Right ventricle myocardium superior (tissue), 1 donor: Measurements from ENCODE around the gene TBC1D3I. TPM values are rescaled to one million over a fixed set of nuclear protein-coding genes. Genes with fewer than 3 reads are reported as not detected.
"Not testable (repeated sequence)": the region's sequence is repeated elsewhere in the genome, so short reads cannot be mapped to it uniquely, and the experiment has no call there.

ENCODE experiments used
- ATAC-seq: fragments of 200-7000 bp; cut with Tn5 transposase; one replicate; pipeline ENCODE4 v1.9.1; 2020; ENCODE audit warnings: mild to moderate bottlenecking; ENCODE audit not compliant: poor library complexity
- DNase-seq: peaks from one replicate; pipeline ENCODE4 v3.0.0-alpha.2; 2020
- intact Hi-C: fragments of 100-400 bp; cut with DNase I; formaldehyde crosslinking; loops from one replicate; pipeline ENCODE4 v1.11.2; 2022
- long read RNA-seq: library from polyadenylated mRNA; unstranded; transcript quantifications from one replicate; pipeline ENCODE4 v2.0.0, GENCODE V29; 2021
- total RNA-seq: library from RNA; stranded (reverse); fragmentation: NEBNext Ultra II Directional; extraction: Animal tissue kit (Norgen Biotek cat#: 25700); gene quantifications from one replicate; pipeline ENCODE4 v1.2.1, GENCODE V29; 2021
- donor health status: DM: no; HTN: yes; CAD: no; lungs with severe emphysema.

TBC1D3I gene
- 0.30 TPM for total RNA-seq
- long read RNA-seq: 0 reads

DNA sequence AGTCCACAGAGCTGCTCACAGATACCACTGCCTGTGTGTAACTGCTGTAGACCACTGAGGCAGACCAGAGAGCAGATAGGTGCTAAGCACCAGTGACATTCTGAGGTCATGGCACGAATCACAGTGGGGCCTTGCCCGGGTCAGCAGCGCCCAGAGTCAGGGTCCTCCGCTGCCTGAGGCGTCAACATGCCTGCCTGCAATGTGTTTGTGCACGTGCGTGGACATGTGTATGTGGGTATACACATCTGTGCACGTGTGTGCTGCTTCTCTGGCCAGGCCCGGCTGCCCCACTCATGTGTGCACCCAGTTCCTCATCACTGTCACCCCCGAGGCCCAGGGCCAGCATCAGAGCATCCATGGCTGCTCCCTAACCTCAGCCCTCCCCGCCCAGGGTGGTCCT is at the start of gene TBC1D3I:
TSS of gene TBC1D3I (minus strand) at position 101 of the 400 bp plus-strand sequence. CDS start 1,585 bp downstream, outside the sequence.
- ATAC-seq, DNase-seq, intact Hi-C loops: not testable (repeated sequence)

DNA sequence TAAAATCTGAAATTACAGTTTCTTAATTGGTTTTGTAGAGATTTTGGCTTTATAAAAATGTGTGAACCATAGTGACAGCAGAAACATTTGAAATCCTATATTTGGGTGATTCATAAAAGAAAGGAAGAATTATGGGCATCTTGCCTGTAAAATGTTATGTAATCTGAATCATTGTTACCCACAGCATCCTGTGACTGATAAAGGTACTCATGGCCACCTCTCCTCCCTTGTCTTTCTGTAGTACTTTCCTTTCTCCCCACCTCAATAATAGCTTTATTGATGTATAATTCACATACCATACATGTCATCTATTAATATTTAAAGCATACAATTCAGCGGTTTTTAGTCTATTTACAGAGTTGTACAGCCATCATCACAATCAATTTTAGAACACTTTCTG is 30.8 kb upstream of the TBC1D3I start:
- DNase-seq, ATAC-seq, intact Hi-C loops: not testable (repeated sequence)

DNA sequence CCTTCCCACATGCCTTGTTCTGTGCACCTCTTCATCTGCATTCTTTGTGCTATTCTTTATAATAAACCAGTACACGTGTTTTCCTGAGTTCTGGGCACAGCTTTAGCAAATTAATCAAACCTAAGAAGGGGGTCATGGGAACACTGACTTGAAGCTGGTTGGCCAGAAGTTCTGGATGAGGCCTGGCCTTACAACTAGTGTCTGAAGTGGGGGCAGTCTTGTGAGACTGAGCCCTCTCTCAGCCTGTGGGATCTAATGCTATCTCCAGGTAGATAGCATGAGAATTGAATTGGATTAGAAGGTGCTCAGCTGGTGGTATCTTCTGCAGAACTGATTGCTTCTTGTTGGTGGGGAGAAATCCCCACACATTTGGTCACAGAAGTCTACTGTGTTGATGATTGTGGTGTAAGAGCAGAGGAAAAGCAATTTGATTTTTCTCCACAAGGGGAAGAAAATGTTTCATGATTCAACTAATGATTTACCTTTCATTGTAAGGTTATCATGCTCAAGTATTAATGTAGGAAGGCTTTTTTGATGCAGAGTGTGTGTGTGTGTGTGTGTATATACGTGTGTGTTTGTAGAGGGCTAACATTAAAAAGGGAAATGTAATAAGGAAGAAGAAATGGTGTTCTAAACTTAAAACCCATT is 25.7 kb upstream of the TBC1D3I start:
- not testable (repeated sequence) for DNase-seq, ATAC-seq

DNA sequence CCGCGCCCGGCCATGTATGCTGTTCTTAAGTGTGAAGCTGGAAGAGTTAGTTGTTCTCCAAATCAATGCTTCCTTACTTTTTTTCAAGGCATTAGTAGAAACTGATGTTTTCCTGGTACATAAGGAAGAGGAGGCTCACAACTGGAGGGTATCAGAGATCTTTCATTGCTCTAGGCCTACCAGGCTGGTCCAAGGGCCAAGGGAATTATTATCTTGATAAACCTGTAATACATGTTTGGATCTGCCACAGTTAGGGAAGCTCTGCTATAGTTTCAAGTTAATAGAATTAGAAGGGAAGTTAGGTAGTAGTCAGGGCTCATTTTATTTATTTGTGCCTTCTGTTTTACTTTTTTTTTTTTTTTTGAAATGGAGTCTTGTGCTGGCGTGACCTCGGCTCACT is 19.8 kb upstream of the TBC1D3I start:
- ATAC-seq, intact Hi-C loops, DNase-seq: not testable (repeated sequence)

More for the DNA sequence above, 25.7 kb upstream of the TBC1D3I start:
- intact Hi-C loops: not testable (repeated sequence)

DNA sequence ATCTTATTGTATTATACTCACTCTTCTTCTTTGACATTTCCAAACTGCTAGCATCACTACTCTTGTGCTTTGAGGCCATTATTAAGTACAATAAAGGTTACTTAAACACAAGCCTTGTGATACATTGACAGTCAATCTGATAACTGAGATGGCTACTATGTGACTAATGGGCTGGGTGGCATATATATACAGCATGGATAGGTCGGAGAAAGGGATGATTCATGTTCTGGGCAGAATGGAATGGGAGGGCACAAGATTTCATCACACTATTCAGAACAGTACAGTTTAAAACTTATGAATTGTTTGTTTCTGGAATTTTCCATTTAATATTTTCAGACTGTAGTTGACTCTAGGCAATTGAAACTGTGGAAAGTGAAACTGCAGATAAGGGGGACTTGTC is 18.9 kb upstream of the TBC1D3I start:
- intact Hi-C loops, DNase-seq: not testable (repeated sequence)
- ATAC-seq: peak; percentile 49

DNA sequence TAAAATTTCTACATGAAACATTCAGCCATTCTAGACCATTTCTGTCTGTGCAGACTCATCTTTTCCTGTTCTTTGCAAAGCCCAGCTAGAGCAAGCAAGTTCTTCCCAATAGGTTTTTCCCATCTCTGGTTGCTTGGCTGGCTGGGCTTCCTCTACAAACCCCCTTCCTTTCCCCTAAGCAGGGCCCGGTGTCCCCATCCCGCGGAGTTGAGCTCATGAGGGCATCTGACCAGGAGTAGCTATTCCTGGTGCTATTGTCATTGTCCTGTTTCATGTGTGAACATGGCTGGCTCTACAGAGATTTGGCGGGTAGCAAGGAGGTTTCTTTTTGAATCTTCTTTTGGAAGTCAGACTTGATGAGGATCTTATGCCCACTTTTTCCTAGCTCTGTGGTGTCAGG is 22.3 kb downstream of the TBC1D3I start:
- ATAC-seq, intact Hi-C loops: not testable (repeated sequence)
- peak; percentile 41 for DNase-seq

DNA sequence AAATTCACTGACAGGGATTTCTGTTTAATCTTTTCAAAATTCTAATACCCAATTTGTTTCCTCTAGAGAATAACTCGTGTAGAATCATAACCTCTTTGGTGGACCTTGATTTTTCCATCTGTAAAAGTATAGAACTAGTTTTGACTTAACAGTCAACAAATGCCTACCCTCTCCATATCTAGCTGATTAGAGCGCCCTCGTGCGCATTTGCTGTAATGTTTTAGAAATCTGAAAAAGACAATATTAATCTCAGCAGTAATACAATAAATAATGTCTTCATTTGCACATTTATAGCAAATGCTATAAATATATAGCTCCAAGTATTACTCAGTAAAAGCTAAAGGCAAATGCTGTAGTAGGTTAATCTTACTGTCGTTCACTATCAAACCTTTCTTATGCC is 34.7 kb downstream of the TBC1D3I start:
- DNase-seq, ATAC-seq, intact Hi-C loops: not testable (repeated sequence)

DNA sequence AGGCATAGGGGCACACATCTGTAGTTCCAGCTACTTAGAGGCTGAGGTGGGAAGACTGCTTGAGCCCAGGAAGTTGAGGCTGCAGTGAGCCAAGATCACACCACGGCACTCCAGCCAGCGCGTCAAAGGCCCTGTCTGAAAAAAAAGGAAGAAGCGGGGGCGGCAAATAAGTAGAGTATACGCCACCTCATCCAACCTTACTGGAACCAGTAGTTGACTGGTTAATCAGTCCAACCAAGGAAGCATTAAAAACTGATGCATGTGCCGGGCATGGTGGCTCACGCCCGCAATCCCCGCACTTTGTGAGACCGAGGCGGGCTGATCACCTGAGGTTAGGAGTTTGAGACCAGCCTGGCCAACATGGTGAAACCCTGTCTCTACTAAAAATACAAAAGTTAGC is 41.4 kb downstream of the TBC1D3I start:
- DNase-seq, intact Hi-C loops, ATAC-seq: not testable (repeated sequence)

DNA sequence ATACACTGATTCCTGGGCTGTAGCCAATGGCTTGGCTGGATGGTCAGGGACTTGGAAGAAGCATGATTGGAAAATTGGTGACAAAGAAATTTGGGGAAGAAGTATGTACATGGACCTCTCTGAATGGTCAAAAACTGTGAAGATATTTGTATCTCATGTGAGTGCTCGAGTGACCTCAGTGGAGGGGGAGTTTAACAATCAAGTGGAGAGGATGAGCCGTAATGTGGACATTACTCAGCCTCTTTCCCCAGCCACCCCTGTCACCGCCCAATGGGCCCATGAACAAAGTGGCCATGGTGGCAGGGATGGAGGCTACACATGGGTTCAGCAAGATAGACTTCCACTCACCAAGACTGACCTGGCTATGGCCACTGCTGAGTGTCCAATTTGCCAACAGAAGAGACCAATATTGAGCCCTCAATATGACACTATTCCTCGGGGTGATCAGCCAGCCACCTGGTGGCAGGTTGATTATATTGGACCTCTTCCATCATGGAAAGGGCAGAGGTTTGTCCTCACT is 42.7 kb downstream of the TBC1D3I start:
- DNase-seq, intact Hi-C loops, ATAC-seq: not testable (repeated sequence)

DNA sequence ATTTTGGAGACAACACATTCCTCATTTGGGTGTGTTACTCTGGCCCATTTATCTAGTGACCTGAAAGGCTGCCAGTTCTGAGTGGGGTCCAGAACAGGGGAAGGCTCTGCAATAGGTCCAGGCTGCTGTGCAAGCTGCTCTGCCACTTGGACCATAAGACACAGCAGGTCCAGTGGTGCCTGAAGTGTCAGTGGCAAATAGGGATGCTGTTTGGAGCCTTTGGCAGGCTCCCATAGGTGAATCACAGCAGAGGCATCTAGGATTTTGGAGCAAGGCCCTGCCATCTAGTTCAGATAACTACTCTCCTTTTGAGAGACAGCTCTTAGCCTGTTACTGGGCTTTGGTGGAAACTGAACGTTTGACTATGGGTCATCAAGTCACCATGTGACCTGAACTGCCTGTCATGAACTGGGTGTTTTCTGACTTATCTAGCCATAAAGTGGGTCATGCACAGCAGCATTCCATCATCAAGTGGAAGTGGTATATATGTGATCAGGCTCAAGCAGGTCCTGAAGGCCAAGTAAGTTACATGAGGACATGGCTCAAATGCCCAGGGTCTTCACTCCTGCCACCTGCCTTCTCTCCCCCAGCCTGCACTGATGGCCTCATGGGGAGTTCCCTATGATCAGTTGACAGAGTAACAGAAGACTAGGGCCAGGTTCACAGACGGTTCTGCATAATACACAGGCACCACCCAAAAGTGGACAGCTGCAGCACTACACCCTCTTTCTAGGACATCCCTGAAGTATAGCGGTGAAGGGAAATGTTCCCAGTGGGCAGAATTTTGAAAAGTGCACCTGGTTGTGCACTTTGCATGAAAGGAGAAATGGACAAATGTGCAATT is 43.4 kb downstream of the TBC1D3I start:
- intact Hi-C loops, DNase-seq, ATAC-seq: not testable (repeated sequence)

DNA sequence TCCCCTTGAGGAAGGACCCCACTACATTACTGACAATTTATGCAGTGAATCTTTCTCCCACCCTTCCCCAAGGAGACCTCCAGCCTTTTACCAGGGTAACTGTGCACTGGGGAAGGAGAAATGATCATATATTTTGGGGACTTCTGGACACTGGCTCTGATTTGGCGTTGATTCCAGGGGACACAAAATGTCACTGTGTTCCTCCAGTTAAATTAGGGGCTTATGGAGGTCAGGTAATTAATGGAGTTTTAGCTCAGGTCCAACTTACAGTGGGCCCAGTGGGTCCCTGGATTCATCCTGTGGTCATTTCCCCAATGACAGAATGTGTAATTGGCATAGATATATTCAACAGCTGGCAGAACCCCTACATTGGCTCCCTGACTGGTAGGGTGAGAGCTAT is 44.8 kb downstream of the TBC1D3I start:
- intact Hi-C loops, DNase-seq, ATAC-seq: not testable (repeated sequence)

DNA sequence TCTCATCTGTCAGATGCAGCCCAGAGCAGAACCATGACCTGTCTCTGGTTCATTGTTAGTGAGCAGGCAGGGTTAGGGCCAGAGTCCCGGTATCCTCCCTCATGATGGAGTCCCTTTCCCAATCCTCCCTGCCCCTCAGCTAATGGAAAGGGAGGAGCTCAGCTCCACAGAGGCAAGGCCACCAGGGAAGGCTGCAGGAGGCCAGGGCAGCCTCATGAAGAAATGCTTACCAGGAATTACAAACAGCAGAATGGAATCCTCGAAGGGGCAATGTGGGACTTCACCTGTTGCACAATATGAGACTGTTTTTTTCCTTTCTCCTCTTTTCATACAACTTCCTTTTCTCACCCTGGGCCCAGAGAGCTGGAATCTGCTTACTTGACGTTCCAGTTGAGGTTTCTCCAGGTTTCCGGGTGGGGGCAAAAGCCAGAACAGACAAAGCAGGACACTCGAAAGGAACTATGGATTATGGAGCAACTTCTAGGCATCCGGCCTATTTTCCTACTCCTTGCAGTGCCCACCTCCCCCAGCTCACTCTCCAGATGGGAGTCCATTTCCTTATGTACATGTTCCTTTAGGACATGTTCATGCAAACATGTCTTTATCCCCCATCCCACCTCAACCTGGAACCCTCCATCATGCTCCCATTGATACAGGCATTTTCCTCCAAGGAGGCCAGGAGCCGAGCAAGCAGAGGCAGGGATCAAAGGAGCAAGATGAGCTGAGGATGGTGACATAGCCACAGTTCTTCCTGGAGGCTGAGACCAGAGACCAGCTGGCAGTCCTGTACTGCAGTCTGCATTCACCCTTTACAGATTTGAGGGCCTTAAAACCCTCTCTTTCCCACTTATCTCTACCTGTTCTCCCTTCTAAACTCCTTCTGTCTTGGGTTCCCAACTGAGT is 48.7 kb downstream of the TBC1D3I start:
- ATAC-seq, intact Hi-C loops: not testable (repeated sequence)

DNA sequence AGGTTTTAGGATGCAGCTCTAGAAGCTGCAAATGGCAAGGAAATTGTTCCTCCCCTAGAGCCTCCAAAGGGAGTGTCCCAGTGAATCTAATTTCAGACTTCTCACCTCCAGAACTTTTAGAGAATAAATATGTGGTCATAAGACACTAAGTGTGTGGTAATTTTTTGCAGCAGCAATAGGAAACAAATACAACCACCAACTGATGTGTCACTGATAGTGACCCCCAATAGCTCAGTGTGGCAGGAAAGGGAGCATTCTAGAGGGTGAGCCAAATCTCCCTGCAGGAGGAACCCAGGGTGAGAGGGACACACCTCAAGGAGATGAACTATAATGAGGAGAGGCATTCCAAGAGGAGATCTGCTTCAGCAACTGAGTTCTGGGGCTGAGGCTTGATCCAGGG is 49.5 kb downstream of the TBC1D3I start:
- DNase-seq (no peak), ATAC-seq (no peak)
- intact Hi-C loops: no loop called here

More for the DNA sequence above, 48.7 kb downstream of the TBC1D3I start:
- not testable (repeated sequence) for DNase-seq

DNA sequence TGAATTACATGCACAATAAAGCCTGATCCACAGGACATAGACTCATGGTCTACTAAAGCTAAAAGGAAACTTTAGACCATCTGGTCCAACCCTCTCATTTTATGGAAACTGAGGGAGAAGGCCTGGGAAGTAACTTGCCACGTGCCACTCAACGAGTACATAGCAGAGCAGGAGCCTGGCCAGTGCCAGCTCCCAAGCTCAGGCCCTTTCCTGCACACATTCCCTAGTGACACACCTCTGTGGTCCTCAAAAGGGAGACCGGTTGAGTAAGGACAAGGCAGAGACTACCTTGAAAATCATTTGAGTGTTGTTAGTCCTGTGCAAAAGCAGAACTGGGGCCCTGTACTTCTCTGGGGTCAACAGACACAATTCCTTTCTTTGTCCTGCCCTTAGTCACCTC is 50.7 kb downstream of the TBC1D3I start:
- no peak for DNase-seq
- ATAC-seq: no peak
- intact Hi-C loops: no loop called here

DNA sequence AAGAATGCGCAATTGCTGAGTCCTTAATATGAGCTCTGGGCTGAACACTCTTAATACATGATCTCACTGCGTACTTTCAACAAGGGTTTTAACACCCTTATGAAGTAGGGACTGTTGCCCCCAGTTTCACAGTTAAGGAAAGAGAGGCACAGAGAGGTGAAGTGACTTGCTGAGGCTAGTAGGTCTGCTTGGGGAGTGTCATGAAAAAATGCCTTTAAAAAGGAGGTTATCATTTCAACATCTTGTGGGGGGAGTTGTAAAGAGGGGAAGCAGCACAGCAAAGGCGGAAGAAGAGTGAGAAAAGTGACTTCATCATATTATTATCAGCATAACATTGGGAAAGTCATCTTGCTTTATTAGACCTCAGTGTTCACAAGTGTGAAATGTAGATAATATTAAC is 51.4 kb downstream of the TBC1D3I start:
- DNase-seq (no peak), ATAC-seq (no peak)
- intact Hi-C loops: no loop called here

DNA sequence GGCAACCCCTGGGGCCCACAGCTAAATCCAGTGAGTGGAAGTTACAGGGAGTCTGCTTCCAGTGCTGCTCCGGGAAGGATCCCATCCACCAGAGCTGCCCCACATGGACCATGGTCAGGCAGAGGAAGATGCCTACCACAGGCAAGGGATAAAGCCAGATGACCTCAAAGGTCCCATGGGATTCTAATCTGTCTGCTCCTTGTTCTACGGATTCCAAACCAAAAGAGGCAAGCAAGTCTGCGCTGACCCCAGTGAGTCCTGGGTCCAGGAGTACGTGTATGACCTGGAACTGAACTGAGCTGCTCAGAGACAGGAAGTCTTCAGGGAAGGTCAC is 52.1 kb downstream of the TBC1D3I start:
- no peak for ATAC-seq
- no peak for DNase-seq
- intact Hi-C loops: no loop called here

DNA sequence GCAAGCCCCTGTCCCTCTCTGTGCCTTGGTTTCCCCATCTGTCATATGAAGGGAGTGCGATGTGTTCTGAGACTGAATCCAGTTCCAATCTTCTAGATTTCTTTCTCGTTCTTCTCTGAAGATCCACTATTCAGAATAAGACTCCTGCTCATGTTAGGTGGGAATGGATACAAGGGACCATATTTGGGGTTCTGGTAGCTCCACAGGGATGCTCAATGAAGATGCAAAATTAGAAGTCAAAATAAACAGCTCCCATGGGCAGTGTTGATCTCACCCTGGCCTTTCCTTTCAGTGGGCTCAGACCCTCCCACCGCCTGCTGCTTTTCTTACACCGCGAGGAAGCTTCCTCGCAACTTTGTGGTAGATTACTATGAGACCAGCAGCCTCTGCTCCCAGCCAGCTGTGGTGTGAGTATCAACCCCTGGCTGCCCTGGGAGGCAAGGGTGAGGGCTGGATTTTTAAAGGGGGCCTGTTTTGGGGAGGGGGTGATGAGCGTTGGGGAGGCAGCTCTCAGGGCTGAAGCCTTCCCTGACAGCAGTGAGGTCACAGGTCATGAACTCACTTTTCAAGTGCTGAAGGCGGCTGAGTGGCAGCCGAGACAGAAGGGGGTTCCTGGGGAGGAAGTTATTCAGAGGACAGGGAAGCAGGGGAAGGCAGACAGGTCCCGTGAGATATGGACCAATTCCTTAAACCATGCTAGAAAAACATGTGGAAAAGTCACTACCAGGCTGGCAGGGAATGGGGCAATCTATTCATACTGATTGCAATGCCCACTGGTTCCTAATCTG is 52.7 kb downstream of the TBC1D3I start:
- ATAC-seq, intact Hi-C loops, DNase-seq: not testable (repeated sequence)
